GM18526 (cell line): Measurements from ENCODE around the gene XAGE3.
"Not testable (repeated sequence)": the region's sequence is repeated elsewhere in the genome, so short reads cannot be mapped to it uniquely, and the experiment has no call there.

Experiments
- POLR2A ChIP-seq: IDR thresholded peaks from 3 replicates; pipeline ENCODE4 v1.6.1; 2011; ENCODE audit not compliant: insufficient read length; ENCODE audit errors: extremely low read depth

XAGE3 gene

GRCh38 chrX:52867610-52868348, at the start of gene XAGE3:
TSS of gene XAGE3 (minus strand) at chrX:52868083. CDS start at chrX:52867133, 950 bp downstream.
- no peak for TF ChIP-seq POLR2A

GRCh38 chrX:52896855-52897709, 29.2 kb upstream of the XAGE3 start, which contains the start of gene FAM156B:
TSS of gene FAM156B (plus strand) at chrX:52897330. CDS start at chrX:52907226, 9,896 bp downstream.
- TF ChIP-seq POLR2A = not testable (repeated sequence)

- TF ChIP-seq POLR2A = no peak
Measured at GRCh38 chrX:52874661-52875060, 6.8 kb upstream of the XAGE3 start.

- TF ChIP-seq POLR2A = no peak
Measured at GRCh38 chrX:52870046-52870445, 2.2 kb upstream of the XAGE3 start.

GRCh38 chrX:52865343-52865998, 2.4 kb downstream of the XAGE3 start:
- no peak for TF ChIP-seq POLR2A

GRCh38 chrX:52852110-52852860, 15.6 kb downstream of the XAGE3 start:
- no peak for TF ChIP-seq POLR2A

GRCh38 chrX:52839137-52839536, 28.7 kb downstream of the XAGE3 start:
- no peak for TF ChIP-seq POLR2A

- TF ChIP-seq POLR2A = no peak
Measured at GRCh38 chrX:52830551-52830950, 37.3 kb downstream of the XAGE3 start.

GRCh38 chrX:52824608-52825007, 43.3 kb downstream of the XAGE3 start:
- no peak for TF ChIP-seq POLR2A

- no peak for TF ChIP-seq POLR2A
Measured at GRCh38 chrX:52821079-52821760, 46.7 kb downstream of the XAGE3 start.

GRCh38 chrX:52819788-52820187, 48.1 kb downstream of the XAGE3 start:
- TF ChIP-seq POLR2A = no peak
